ENCODE measurements around the gene SPON2.

The SPON2 gene

DNA sequence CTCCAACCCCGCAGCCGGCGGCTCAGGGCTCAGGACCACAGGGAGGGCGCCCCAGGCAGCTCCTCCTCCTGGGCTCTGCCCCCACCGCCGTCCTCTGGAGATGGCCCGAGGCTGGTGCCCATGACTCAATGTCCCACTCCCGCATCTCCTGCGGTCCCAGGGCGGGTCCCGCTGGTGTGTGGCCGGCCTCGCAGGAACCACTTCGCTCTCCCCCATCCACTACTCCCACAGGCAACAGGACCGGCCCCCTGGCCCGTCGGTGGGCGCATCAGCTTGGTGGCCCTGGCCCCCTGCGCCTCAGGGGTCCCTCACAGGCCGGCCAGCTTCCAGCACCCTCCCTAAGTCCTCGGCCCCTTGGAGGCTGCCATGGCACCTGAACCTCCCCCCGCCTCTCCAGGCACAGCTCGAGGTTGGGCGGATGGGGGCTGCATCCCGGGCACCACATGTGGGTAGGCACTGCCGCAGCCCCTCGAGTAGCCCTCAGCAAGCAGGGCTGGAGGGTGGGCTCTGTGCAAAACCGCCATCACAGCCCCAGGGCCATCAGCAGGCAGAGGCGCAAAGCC is 22.8 kb upstream of the SPON2 start:
- DNase-seq = no peak

GRCh38 chr4:1194010-1194900 is 21.9 kb upstream of the SPON2 start:
- DNase-seq = peak in 29 of 56 donors; percentile 13 to 74 (median 43)

DNA sequence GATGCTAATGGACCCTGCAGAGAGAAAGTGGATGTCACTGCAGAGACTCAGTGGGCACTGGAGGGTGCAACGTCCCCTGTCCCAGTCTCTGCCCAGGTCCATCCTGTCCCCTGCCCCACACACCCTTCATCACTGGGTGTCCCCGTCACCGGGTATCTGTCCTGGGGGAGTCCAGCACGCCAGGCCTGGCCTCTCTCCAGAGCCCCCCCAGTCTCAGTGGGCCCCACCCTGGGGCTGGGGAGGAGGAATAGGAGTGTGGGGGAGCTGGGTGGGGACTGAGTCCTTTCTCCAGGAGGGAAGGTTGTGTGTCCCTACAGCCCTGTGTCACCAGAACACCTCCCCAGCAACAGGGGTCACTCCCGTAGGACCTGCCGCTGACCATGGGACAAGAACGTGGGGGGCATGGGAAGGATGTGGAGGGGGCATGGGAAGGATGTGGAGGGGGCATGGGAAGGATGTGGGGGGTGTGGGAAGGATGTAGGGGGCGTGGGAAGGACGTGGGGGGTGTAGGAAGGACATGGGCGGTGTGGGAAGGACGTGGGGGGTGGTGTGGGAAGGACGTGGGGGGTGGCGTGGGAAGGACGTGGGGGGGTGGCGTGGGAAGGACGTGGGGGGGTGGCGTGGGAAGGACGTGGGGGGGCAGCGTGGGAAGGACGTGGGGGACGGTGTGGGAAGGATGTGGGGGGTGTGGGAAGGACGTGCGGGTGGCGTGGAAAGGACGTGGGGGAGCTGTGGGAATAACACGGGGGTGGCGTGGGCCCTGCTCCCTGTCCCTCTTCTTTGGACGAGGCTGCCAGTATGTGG is 21.0 kb upstream of the SPON2 start:
- DNase-seq = no peak

- peak in 2 of 56 donors; percentile 54 to 58 for DNase-seq
These were observed 20.3 kb upstream of the SPON2 start for GRCh38 chr4:1192493-1193205.

DNA sequence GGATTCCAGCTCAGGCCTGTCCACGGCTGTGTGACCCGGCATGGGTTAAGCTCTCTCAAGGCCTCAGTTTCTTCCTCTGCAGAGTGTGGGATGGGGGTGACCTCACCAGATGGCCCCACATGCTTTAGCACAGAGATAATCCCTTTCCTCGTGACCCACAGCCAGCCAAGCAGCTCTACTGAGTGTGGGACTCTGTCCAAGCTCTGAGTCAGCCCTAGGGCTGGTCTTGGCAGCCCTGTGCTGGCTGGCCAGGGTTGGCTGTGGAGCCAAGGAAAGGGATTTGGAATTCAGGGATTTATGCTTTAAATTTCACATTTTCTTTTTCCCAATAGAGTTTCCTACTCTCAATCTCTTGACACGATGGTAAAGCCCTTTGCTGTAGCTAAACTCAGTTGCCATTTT is 19.7 kb upstream of the SPON2 start:
- peak in 52 of 56 donors; percentile 15 to 91 (median 72) for DNase-seq

DNA sequence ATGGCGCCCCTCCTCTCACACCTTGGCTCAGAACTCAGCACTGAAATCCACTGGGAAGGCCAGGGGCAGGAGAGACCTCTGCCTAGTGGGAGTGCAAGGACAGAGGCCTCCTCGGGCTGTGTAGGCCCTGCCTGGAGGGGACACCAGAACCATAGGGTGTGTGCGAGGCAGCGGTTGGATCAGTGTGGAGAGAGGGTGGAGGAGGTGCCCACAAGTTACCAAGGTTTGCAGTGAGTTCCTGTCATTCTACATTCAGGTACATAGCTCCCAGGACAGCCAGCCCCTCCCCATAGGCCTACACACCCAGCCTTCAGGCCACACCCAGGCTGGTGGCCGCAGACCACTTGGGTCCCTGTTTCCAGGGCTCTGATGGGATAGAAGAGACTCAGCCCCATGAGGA is 19.2 kb upstream of the SPON2 start:
- no peak for DNase-seq

GRCh38 chr4:1187182-1187581 is 14.8 kb upstream of the SPON2 start:
- DNase-seq = no peak

- DNase-seq = no peak
These were observed 11.8 kb upstream of the SPON2 start for GRCh38 chr4:1183985-1184773.

DNA sequence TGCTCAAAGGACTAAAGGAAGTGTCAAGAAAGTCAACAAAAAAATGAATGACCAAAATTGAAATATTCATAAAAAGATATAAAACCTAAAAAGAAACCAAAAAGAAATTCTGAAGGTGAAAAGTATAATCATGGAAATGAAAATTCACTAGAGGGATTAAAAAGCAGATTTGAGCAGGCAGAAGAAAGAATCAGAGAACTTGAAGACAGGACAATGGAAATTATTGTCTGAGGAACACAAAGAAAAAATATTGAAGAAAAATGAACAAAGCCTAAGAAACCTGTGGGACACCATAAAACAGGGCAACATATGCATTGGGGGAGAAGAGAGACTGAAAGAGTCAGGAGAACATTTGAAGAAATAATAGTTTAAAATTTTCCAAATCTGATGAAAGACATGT is 9.9 kb upstream of the SPON2 start:
- DNase-seq = no peak

DNA sequence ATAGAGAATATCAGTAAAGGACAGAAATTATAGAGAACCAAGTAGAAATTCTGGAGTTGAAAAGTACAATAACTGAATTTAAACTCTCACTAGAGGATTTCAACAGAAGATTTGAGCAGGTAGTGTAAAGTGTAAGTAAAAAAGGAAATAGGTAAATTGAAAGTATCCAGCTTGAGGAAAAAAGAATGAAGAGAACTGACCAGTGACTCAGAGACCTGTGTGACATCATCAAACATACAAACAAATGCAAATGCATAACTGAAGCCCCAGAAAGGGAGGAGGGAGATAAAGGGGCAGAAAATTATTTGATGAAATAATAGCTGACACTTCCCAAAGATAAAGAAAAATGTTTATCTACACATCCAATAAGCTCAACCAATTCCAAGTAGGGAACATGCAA is 8.3 kb upstream of the SPON2 start:
- DNase-seq = no peak

DNA sequence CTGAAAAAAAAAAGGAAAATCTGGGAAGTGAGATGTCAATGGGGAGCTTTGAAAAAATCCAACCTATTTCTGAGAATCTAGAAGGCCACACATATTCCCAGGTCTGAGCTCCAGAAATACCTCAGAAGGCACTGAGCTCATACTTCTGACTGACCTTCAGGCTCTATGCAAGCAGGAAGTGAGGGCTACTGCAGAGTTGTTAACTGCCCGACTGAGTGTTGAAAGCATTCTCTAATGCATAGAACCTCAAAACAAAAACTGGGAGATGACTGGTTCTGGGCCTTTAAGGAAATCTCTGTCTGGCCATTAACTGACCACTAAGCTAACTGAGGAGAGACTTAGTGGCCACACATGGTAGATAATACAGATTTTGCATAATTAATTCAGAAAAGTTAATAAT is 7.6 kb upstream of the SPON2 start:
- no peak for DNase-seq

DNA sequence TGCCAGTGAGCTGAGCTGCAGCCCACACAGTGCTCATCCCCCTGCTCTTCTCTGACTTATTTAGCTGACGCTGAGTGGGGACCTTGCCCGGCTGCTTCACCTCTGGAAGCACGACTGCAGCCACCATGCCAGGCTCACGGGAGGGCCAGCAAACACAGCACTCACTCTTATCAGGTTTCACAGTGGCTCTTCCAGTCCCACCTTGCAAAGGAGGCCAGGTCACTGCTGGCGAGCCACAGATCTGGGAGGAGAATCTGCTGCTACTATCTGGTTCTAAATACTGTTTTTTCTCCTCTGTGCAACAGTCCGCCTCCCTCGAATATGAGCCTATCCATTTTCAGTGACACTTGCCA is 6.7 kb upstream of the SPON2 start:
- DNase-seq = no peak

DNA sequence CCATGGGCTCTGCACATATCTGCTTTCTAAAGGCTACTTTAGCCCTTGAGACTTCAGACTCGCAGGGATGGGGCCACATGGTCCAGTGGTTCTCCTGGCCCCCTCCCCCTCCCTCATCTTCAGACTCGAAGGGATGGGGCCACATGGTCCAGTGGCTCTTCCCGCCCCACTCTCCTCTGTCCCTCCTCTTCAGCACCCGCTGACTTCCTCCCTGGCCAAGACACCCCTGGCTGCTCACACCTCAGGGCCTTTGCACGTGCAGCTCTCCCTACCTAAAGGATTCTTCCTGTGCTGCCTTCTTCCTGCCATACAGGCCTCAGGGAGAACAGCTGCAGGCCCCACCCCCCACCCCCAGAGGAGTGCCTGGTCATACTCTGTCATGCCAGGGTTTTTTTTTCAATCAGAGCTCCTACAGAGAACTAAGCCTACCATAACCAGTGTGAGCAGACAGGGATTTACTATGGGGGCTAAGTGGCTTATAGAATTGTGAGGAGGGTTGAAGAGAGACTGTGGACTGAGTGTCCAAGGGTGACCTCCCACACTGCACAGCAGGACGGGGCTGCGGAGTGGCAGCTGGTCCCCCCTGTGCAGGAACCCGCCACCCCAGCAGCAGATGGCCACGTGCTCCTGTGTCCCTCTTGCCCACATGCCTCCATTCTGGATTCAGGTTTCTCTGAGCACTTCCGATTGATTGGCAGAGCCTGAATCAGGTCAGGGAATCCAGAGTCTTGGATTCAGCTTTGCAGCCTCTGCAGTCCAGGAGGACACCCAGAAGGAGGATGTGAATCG is 6.1 kb upstream of the SPON2 start:
- no peak for DNase-seq

DNA sequence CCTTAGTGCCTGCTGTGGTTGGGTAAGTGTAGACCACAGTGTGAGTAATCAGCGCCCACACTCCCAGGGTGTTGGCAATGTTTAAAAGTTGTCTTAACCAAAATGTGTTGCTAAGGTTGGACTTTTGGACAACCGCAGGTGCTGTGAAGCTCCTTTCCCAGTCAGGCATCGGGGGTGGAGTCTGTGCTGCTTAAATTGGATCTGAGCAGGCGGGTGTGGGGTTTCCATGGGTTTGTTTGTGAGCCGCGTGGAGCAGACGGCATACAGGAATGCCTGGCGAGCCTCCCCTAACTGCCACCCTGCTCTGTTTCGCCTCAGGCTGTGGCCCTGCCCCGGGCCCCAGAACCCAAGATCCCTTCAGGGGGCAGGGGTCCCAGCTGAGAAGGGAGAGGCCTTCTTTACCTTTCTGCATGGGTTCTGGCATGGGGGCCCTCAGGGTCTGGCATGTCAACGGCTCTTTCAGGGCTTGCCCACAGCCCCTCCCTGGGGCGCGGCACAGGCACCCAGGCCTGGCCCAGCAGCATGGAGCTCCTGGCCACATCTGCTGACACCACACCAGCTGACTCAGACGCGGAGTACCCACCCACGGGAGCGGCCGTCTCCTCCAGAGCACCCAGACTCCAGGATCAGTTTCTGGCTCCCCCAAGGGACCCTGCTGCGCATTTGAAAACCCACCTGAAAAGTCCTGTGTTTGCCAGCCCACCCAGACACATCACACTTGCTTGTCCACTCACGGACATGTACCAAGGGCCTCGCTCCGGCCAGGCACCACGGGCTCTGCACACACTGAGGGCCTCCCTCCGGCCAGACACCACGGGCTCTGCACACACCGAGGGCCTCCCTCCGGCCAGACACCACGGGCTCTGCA is 5.1 kb upstream of the SPON2 start:
- DNase-seq = no peak

DNA sequence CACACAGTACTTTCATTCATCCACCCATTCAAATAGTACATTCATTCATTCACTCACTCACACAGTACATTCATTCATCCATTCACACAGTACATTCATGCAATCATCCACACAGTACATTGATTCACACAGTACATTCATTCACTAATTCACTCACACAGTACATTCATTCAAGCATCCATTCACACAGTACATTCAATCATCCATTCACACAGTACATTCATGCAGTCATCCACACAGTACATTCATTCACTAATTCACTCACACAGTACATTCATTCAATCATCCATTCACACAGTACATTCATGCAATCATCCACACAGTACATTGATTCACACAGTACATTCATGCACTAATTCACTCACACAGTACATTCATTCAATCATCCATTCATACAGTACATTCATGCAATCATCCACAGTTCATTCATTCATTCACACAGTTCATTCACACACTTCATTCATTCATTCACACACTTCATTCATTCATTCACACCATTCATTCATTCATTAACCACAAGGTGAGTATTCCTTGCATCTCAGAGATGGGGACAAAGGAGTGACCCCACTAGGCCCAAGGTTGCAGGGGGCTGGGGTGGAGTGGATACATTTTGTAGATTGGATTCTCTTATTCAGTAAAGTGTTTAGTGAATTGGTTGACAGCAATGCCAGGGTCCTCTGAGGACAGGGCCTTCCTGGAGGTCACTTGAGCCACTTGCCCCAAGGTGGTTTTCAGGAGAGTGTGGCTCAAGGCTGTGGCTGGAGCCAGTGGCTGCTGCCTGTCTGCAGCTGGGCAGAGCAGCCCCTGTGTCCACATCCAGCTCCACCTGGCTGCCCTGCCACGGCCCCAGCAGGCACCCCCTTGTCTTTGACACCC is 4.3 kb upstream of the SPON2 start:
- DNase-seq = no peak

- DNase-seq = no peak
These were observed 3.3 kb upstream of the SPON2 start for GRCh38 chr4:1175635-1176229.

- DNase-seq = no peak
These were observed 2.7 kb upstream of the SPON2 start for GRCh38 chr4:1174941-1175634.

Data from nucleus accumbens (tissue), 56 donors.